Tibial nerve (tissue), 4 donors: ENCODE data around the gene SKI. TPM values are rescaled to one million over a fixed set of nuclear protein-coding genes. Genes with fewer than 3 reads are reported as not detected.

Experiments
- DNase-seq, 2 donors: peaks; one replicate each; pipeline ENCODE4 v3.0.0-alpha.2; 2019; ENCODE audit warnings: low spot score in 2 of 2
- H3K27ac ChIP-seq, 4 donors: fragments of 200-600 bp; sonication (generic) in 3 of 4; one replicate each; pipeline ENCODE4 v1.5.1; 2017 to 2019; ENCODE audit warnings: mild to moderate bottlenecking in 1 of 4
- H3K27me3 ChIP-seq, 2 donors: fragments of 200-600 bp; sonication (generic) in 1 of 2; one replicate each; pipeline versions ENCODE4 v1.5.1 to v1.6.0; 2017 to 2019
- H3K36me3 ChIP-seq, 3 donors: fragments of 200-600 bp; sonication (generic); one replicate each; pipeline ENCODE4 v1.5.1; 2018 to 2019
- H3K4me1 ChIP-seq, 4 donors: fragments of 200-600 bp; sonication (generic) in 3 of 4; one replicate each; pipeline ENCODE4 v1.5.1; 2017 to 2019
- H3K4me3 ChIP-seq, 4 donors: fragments of 200-600 bp; sonication (generic) in 3 of 4; one replicate each; pipeline ENCODE4 v1.5.1; 2017 to 2019; ENCODE audit warnings: mild to moderate bottlenecking in 1 of 4, moderate library complexity in 1 of 4
- H3K9me3 ChIP-seq, 4 donors: fragments of 200-600 bp; sonication (generic) in 3 of 4; one replicate each; pipeline ENCODE4 v1.5.1; 2017 to 2019
- EP300 ChIP-seq, 2 donors: sonication (generic); formaldehyde crosslinking; IDR thresholded peaks; one replicate each; pipeline ENCODE4 v1.6.1; 2017; ENCODE audit warnings: antibody characterized with exemption in 2 of 2, mild to moderate bottlenecking in 1 of 2
- POLR2A ChIP-seq, 2 donors: fragments of 450-650 bp; IDR thresholded peaks; one replicate each; pipeline ENCODE4 v1.6.1; 2017; ENCODE audit warnings: antibody characterized with exemption in 2 of 2, mild to moderate bottlenecking in 2 of 2, moderate library complexity in 2 of 2
- WGBS, 2 donors: methylation state at CpG; one replicate each; pipeline ENCODE4 v1.1.5; 2018; 5-methylcytosine and 5-hydroxymethylcytosine counted together
- total RNA-seq, 4 donors: library from RNA; depleted of rRNA; stranded (reverse); fragments of >200 nt; gene quantifications; one replicate each; pipeline ENCODE4 v1.1.0, GENCODE V29; 2016
- TF ChIP-seq, protein P1 (sequence below), 5 experiments: fragments of 200-600 bp in 3 of 5; fragments of 450-650 bp in 2 of 5; sonication (generic) in 3 of 5; IDR thresholded peaks; one replicate each; pipeline ENCODE4 v1.5.1; 2016 to 2019; ENCODE audit warnings: antibody characterized with exemption in 5 of 5, mild to moderate bottlenecking in 3 of 5, moderate library complexity in 2 of 5

SKI gene
- total RNA-seq, 4 donors from 2014 or later: 62.8 to 100 (median 72.2) TPM

DNA sequence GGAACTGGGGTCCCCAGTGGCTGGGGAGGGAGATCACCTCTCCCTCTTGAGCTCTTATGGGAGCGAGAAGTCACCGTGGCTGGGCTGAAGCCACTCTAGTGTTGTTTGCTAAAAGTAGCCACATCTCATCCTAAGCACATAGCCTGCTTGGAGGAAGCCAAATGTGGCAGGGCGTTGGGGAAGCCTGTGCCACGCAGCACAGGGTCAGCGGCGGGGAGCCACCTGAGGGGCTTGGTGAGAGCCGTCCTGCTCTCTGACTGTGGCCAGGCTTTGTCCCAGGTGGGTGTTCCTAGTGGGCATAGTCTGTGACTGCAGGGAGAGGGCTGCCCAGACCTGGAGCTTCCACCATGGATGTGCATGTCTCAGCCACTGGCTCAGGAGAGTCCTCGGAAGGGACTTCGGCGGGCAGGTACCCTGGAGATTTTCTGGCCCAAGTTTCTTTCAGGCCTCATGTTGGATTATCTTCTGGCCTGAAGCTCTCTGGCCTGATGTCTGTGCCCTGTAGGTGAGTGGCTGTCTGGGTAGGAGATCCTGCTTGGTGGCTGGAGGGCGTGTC lies 124.3 kb downstream of the SKI start:
- H3K4me1 ChIP-seq: no peaks in the 10 kb centered on the region
- 87 to 94% methylated on average over 11 of the region's 11 CpGs for WGBS, 2 donors
- no peak overlapping the region for H3K27ac ChIP-seq
- no peak for TF ChIP-seq POLR2A (IDR thresholded peaks at IDR 0.05)
- TF ChIP-seq, protein P1, sequence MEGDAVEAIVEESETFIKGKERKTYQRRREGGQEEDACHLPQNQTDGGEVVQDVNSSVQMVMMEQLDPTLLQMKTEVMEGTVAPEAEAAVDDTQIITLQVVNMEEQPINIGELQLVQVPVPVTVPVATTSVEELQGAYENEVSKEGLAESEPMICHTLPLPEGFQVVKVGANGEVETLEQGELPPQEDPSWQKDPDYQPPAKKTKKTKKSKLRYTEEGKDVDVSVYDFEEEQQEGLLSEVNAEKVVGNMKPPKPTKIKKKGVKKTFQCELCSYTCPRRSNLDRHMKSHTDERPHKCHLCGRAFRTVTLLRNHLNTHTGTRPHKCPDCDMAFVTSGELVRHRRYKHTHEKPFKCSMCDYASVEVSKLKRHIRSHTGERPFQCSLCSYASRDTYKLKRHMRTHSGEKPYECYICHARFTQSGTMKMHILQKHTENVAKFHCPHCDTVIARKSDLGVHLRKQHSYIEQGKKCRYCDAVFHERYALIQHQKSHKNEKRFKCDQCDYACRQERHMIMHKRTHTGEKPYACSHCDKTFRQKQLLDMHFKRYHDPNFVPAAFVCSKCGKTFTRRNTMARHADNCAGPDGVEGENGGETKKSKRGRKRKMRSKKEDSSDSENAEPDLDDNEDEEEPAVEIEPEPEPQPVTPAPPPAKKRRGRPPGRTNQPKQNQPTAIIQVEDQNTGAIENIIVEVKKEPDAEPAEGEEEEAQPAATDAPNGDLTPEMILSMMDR (IDR thresholded peaks at IDR 0.05): no peak
- H3K27me3 ChIP-seq: no peaks in the 10 kb centered on the region
- no peak for DNase-seq
- no peak overlapping the region for H3K4me3 ChIP-seq
- peaks cover 0 to 13% (median 0%) of the 10 kb centered on the region in 3 donors for H3K36me3 ChIP-seq
- no peaks in the 10 kb centered on the region for H3K9me3 ChIP-seq

DNA sequence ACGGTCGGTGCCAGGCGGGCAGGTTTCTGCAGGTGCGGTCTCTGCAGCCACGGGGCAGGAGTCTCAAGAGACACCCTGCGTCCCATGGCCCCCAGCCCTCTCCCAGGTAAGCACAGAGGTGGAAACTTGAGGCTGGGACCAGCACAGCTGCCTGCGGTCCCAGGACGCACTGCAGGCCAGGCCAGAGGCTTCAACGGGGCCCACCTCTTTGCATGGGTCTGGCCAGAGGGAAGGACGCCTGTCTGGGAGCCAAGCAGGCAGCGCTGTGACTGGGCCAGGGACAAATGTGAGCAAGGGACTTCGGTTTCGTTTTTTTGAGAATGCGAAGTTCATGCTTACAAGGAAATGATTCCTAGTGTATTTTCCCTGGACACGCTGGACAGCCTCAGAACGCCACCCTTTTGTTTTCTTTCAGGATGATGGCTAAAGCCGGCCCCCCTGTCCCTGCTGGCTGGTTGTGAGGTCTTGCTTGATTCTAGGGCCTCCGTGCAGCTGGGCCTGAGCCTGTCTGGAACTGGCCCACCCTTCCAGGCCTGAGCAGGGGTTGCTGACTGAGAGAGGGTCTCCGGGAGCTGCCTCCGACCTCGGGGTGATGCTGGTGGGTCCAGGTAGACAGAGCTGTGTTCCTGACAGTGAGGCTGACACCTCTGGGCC lies 124.9 kb downstream of the SKI start:
- Histone ChIP-seq H3K27me3 (no peaks in the 10 kb centered on the region), H3K9me3 (no peaks in the 10 kb centered on the region), H3K4me1 (no peaks in the 10 kb centered on the region), H3K36me3 (peaks cover 0 to 19% (median 0%) of the 10 kb centered on the region in 3 donors), H3K27ac (peak overlapping the region in 1 of 4 donors; percentile 33), H3K4me3 (no peak overlapping the region)
- no peak for TF ChIP-seq EP300 (IDR thresholded peaks at IDR 0.05)
- TF ChIP-seq, protein P1 (IDR thresholded peaks at IDR 0.05): no peak
- no peak for TF ChIP-seq POLR2A (IDR thresholded peaks at IDR 0.05)
- WGBS, 2 donors: 77 to 81% methylated on average over 17 to 21 of the region's 21 CpGs
- DNase-seq: no peak

DNA sequence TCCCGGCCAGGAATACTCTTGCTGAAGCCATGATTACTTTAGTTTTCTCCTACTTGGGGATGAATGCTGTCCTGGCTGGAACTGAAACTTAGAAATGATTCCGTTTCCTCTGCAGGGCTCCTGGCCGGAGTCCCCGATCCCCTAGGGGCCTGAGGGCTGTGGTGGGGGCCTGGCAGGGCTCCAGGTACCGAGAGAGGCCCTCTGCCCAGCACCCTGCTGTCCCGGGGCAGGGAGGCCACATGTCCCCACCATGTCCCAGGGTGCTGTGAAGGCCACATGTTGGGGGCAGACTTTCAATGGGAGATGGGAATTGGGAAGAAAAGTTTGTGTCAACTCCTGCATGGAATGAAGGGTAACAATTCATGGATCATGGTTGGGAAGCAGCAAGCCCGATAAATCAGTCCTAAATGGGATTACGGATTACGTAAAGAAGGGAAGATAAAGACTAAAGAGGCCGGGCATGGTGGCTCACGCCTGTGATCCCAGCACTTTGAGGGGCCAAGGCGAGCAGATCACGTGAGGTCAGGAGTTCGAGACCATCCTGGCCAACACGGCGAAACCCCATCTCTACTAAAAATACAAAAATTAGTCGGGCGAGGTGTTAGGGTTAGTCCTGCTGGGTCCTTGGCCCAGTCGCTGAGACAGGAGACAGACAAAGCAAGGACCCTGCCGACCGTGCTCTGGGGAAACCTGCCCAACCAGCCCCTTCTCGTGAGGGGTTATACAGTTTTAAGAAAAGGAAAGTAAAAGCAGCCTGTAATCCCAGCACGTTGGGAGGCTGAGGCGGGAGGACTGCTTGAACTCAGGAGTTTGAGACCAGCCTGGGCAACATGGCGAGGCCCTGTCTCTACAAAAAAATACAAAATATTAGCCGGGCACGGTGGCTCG lies 125.7 kb downstream of the SKI start:
- WGBS, 2 donors: 81 to 85% methylated on average over 24 to 28 of the region's 28 CpGs
- no peaks in the 10 kb centered on the region for H3K4me1 ChIP-seq
- no peak for DNase-seq
- TF ChIP-seq EP300 (IDR thresholded peaks at IDR 0.05): no peak
- no peak for TF ChIP-seq POLR2A (IDR thresholded peaks at IDR 0.05)
- TF ChIP-seq, protein P1 (IDR thresholded peaks at IDR 0.05): no peak
- peak overlapping the region in 1 of 4 donors; percentile 33 for H3K27ac ChIP-seq
- no peaks in the 10 kb centered on the region for H3K9me3 ChIP-seq
- H3K36me3 ChIP-seq: peaks cover 0 to 25% (median 0%) of the 10 kb centered on the region in 3 donors
- H3K4me3 ChIP-seq: no peak overlapping the region
- no peaks in the 10 kb centered on the region for H3K27me3 ChIP-seq

DNA sequence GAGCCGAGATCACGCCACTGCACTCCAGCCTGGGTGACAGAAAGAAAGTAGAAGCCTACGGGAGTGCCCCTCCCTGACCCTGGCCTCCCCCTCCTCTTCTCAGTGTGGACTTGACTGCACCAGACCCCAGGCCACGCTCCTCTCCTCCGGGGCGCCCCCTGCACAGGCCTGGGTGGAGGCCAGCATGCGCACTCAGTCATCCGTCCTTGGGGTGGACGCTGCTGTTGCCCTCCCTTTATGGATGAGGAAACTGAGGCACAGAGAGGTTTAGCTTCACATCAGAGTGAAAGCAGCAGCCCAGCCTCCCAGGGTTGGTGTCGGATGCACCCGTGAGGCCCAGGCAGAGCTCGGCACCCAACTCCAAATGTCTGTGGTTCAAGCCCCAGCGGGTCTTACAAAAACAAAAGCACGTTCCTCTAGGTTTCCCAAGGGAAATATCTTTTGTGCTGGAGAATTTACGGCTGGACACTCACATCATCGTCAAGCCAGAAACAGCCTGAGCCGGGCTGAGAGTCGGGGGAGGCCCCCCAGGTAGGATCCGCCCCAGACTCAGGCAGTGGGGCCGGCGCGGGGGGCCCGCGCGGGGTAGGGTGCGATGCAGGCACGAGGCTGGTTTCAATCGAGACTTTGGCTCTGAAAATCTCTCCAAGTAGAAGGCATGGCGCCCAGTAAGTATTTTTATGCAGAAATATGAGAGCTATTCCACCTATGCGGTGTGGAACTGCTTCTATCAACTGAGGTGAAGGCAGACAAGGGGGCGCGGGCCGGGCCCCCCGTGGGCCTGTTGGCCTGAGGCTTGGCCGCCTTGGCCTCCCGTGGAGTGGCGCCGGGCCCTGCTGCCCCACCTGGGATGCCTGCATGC lies 126.6 kb downstream of the SKI start:
- TF ChIP-seq EP300 (IDR thresholded peaks at IDR 0.05): no peak
- no peak for TF ChIP-seq POLR2A (IDR thresholded peaks at IDR 0.05)
- TF ChIP-seq, protein P1 (IDR thresholded peaks at IDR 0.05): no peak
- Histone ChIP-seq H3K4me3 (no peak overlapping the region), H3K27ac (no peak overlapping the region), H3K36me3 (peaks cover 0 to 25% (median 0%) of the 10 kb centered on the region in 3 donors), H3K9me3 (no peaks in the 10 kb centered on the region), H3K27me3 (no peaks in the 10 kb centered on the region), H3K4me1 (no peaks in the 10 kb centered on the region)
- no peak for DNase-seq
- WGBS, 2 donors: 70 to 79% methylated on average over 36 to 38 of the region's 38 CpGs
